ENCODE data around the gene XKR7. TPM values are rescaled to one million over a fixed set of nuclear protein-coding genes. Genes with fewer than 3 reads are reported as not detected.

Gene XKR7, protein sequence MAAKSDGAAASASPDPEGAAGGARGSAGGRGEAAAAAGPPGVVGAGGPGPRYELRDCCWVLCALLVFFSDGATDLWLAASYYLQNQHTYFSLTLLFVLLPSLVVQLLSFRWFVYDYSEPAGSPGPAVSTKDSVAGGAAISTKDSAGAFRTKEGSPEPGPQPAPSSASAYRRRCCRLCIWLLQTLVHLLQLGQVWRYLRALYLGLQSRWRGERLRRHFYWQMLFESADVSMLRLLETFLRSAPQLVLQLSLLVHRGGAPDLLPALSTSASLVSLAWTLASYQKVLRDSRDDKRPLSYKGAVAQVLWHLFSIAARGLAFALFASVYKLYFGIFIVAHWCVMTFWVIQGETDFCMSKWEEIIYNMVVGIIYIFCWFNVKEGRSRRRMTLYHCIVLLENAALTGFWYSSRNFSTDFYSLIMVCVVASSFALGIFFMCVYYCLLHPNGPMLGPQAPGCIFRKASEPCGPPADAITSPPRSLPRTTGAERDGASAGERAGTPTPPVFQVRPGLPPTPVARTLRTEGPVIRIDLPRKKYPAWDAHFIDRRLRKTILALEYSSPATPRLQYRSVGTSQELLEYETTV
- not detected in 2 replicates for total RNA-seq (2014; rRNA removed; shearing (Covaris generic))

DNA sequence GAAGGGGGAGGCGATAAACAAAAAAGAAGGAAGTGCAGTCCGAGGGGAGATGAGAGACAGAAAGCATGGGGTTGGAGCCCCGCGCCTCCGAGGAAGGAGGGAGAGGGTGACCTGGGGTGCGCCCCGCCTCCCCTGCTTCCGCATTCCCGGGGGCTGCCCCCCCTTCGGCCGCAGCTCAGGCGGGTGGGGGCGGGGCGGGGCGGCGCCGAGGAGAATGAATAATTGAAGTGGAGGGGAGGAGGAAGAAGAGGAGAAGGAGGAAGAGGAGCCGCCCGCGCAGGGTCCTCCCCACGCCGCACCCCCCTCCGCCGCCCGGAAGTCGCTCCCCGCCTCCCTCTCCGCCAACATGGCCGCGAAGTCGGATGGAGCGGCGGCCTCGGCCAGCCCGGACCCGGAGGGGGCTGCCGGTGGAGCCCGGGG, at the start of gene XKR7:
TSS of gene XKR7 (plus strand) at position 322 of the 420 bp plus-strand sequence. CDS start at position 347, 25 bp downstream.

DNA sequence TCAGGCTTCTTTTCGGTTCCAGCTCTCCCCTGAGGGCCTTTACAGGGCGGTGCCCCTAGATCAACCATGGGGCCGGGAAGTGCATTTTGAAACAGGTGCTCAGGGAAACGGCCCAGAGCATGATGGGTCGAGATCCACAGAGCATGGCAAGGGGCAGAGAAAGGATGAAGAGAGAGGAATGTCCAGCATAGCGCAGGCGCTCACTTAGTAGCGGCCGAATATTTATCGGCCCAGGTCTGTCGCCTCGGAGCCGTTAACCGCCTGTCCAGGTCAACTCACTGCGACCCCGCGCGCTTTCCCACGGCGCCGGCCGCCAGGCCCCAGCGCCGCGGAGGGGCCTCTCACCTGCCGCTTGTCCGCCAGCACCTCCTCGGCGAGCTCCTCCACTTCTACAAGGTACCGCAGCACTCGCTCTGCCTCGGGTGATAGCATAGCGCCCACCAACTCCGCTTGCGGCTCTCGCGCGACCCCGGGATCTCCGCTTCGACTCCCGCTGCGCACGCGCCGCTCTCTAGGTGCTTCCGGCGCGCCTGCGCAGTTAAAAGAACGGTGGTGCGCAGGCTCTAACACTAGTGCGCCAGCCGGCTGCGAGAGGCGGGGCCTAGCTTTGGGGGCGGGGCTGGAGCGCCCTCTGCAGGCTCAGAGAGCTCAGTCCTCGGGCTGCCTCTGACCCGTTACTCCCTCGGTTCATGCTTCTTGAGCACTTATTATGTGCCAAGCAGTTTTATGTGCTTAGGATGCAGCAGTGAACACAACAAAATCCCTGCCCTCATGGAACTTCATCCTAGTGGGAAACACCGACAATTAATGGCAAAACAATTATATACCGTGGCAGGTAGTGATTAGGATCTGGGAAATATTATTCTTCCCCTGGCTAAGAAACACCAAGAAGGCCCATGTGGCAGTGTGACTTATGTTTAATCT, 16.2 kb upstream of the XKR7 start, which contains the start of gene PDRG1:
TSS of gene PDRG1 (minus strand) at position 517 of the 924 bp plus-strand sequence. CDS start at position 432, 85 bp downstream.

DNA sequence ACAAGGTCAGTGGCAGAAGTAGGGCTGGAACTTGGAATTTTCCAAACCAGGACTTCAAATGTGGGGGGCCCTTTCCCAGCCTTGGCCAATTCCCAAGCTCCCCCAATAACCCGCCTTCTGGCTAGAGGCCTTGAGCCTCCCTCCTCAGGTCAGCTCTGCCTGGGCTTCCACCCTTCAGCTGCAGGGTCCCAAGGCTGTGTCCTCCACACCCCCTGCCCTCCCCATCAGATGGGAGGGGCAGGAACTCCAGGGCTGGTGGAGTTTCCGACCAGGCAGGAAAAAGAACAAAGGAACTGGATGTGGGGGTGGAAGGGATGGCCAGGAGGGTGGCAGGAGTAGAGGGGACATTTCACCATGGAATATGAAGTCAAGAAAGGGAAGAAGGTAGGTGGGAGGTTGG, 42.1 kb downstream of the XKR7 start, which contains the start of gene CCM2L:
TSS of gene CCM2L (plus strand) at position 338 of the 400 bp plus-strand sequence. CDS start at position 355, 17 bp downstream.

DNA sequence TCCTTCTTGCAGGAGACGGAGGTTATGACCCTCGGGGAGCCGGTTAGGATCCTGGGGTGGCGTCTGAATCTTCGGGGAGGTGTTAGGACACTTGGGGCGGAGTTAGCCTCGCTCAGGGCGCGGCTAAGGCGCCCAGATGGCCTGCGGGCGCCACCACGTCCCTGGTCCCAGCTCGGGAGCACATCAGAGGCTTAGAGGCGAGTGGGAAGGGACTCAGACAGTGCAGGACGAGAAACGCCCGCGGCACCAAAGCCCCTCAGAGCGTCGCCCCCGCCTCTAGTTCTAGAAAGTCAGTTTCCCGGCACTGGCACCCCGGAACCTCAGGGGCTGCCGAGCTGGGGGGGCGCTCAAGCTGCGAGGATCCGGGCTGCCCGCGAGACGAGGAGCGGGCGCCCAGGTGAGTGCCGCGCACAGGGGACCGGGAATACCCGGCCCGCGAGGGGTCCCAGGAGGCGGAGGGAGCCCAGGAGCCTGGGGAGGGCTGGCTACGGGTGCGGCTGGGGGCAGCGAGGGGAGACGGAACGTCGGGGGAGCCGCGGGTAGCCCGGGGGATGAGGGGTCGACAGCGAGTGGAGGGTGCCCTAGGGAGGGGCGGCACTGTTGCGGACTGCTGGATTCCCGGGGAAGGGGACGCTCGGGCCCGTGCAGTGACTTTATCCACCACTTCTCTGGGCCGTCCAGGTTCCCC, 84.3 kb downstream of the XKR7 start, which contains the start of gene HCK:
TSS of gene HCK (plus strand) at position 153 of the 688 bp plus-strand sequence.

Small RNA genes lying within 50 kb of the gene (small RNA-seq; reads per million reads assigned to genes)
- 2.9 reads per million, percentile 80 among the genes with 10 or more reads in this experiment for gene RNA5SP481
- gene RNA5SP482 = 0.42 reads per million, percentile 10 among the genes with 10 or more reads in this experiment

Other genes with a start within 250 kb of the XKR7 start
- 117 and 122 TPM in 2 replicates for gene BCL2L1, start 245.3 kb upstream of the XKR7 start, total RNA-seq (2014; rRNA removed; shearing (Covaris generic))
- 122 and 126 TPM in 2 replicates for gene TPX2, start 228.9 kb upstream of the XKR7 start, total RNA-seq (2014; rRNA removed; shearing (Covaris generic))
- gene MYLK2, start 148.8 kb upstream of the XKR7 start, total RNA-seq (2014; rRNA removed; shearing (Covaris generic)) = 2.1 and 2.3 TPM in 2 replicates
- gene FOXS1, start 122.5 kb upstream of the XKR7 start, total RNA-seq (2014; rRNA removed; shearing (Covaris generic)) = not detected in 2 replicates
- gene DUSP15, start 97.6 kb upstream of the XKR7 start, total RNA-seq (2014; rRNA removed; shearing (Covaris generic)) = 1.5 and 3.1 TPM in 2 replicates
- 0.11 TPM in 1 of 2 replicates, not detected in the other for gene TTLL9, start 97.5 kb upstream of the XKR7 start, total RNA-seq (2014; rRNA removed; shearing (Covaris generic))
- gene PDRG1, start 16.1 kb upstream of the XKR7 start, total RNA-seq (2014; rRNA removed; shearing (Covaris generic)) = 11.1 and 12.0 TPM in 2 replicates
- gene CCM2L, start 42.3 kb downstream of the XKR7 start, total RNA-seq (2014; rRNA removed; shearing (Covaris generic)) = not detected in 2 replicates
- gene HCK, start 84.1 kb downstream of the XKR7 start, total RNA-seq (2014; rRNA removed; shearing (Covaris generic)) = not detected in 2 replicates
- 21.5 and 22.5 TPM in 2 replicates for gene TM9SF4, start 141.6 kb downstream of the XKR7 start, total RNA-seq (2014; rRNA removed; shearing (Covaris generic))
- gene PLAGL2, start 239.6 kb downstream of the XKR7 start, total RNA-seq (2014; rRNA removed; shearing (Covaris generic)) = 3.9 and 4.6 TPM in 2 replicates
- gene POFUT1, start 239.7 kb downstream of the XKR7 start, total RNA-seq (2014; rRNA removed; shearing (Covaris generic)) = 45.2 and 47.3 TPM in 2 replicates